WTC11 (cell line): ENCODE data around the gene MAP6. TPM values are rescaled to one million over a fixed set of nuclear protein-coding genes. Genes with fewer than 3 reads are reported as not detected.

Experiments used
- ATAC-seq: fragments of 200-7000 bp; cut with Tn5 transposase; 2 replicates; pipeline ENCODE4 v1.10.0; 2021; ENCODE audit warnings: mild to moderate bottlenecking, moderate library complexity
- CTCF ChIA-PET: fragments of 300-600 bp; sonication (Branson Sonifier 250); formaldehyde crosslinking; loops from one replicate; lab custom pipeline; 2021; ENCODE audit warnings: antibody characterized with exemption; lab: Charles Lee
- POLR2A ChIA-PET: fragments of 350-600 bp; sonication (Branson Sonifier 250); formaldehyde crosslinking; loops from one replicate; lab custom pipeline; 2021; ENCODE audit warnings: antibody characterized with exemption; lab: Charles Lee
- DNase-seq: peaks from one replicate; pipeline ENCODE4 v3.0.0; 2021; ENCODE audit warnings: low spot score
- H3K27ac Mint-ChIP-seq: 2 replicates; pipeline ENCODE4 v1.8.0; 2021; ENCODE audit warnings: mixed read lengths
- H3K27me3 Mint-ChIP-seq: 2 replicates; pipeline ENCODE4 v1.8.0; 2021; ENCODE audit warnings: low read depth, mild to moderate bottlenecking, moderate library complexity, mixed read lengths
- H3K36me3 Mint-ChIP-seq: 2 replicates; pipeline ENCODE4 v1.8.0; 2021; ENCODE audit warnings: mixed read lengths
- H3K4me1 Mint-ChIP-seq: 2 replicates; pipeline ENCODE4 v1.8.0; 2022; ENCODE audit warnings: mixed read lengths
- H3K4me3 Mint-ChIP-seq: 2 replicates; pipeline ENCODE4 v1.8.0; 2021; ENCODE audit warnings: mild to moderate bottlenecking, moderate library complexity, mixed read lengths
- H3K9me3 Mint-ChIP-seq: 2 replicates; pipeline ENCODE4 v1.8.0; 2021; ENCODE audit warnings: mixed read lengths
- AFF4 ChIP-seq: sonication (generic); formaldehyde crosslinking; IDR thresholded peaks from 2 replicates; pipeline ENCODE4 v1.8.1; 2023; ENCODE audit warnings: mild to moderate bottlenecking, missing genetic modification reagents, borderline replicate concordance
- ATF2 ChIP-seq: sonication (generic); formaldehyde crosslinking; IDR thresholded peaks from 2 replicates; pipeline ENCODE4 v1.8.1; 2022; ENCODE audit warnings: low read depth, missing genetic modification reagents, borderline replicate concordance
- CTCF ChIP-seq: fragments of 200-600 bp; IDR thresholded peaks from 2 replicates; pipeline ENCODE4 v1.8.0; 2022; ENCODE audit warnings: antibody characterized with exemption
- ELF4 ChIP-seq: sonication (generic); formaldehyde crosslinking; IDR thresholded peaks from 2 replicates; pipeline ENCODE4 v1.8.1; 2022; ENCODE audit warnings: low read depth, mild to moderate bottlenecking, moderate library complexity, missing genetic modification reagents
- ETV6 ChIP-seq: sonication (generic); formaldehyde crosslinking; IDR thresholded peaks from 2 replicates; pipeline ENCODE4 v1.8.1; 2022; ENCODE audit warnings: mild to moderate bottlenecking, missing genetic modification reagents
- FOXJ3 ChIP-seq: sonication (generic); formaldehyde crosslinking; IDR thresholded peaks from 2 replicates; pipeline ENCODE4 v1.9.0; 2021; ENCODE audit warnings: missing genetic modification reagents, mild to moderate bottlenecking, borderline replicate concordance
- GTF2I ChIP-seq: fragments of 250-450 bp; sonication (Bioruptor Pico); conservative IDR thresholded peaks from 2 replicates; pipeline ENCODE4 v1.4.0; 2021; ENCODE audit warnings: mild to moderate bottlenecking
- IRF1 ChIP-seq: sonication (generic); formaldehyde crosslinking; IDR thresholded peaks from 2 replicates; pipeline ENCODE4 v1.8.0; 2023; ENCODE audit warnings: missing genetic modification reagents
- IRF2 ChIP-seq: sonication (generic); formaldehyde crosslinking; IDR thresholded peaks from 2 replicates; pipeline ENCODE4 v1.8.0; 2022; ENCODE audit warnings: low read depth, missing genetic modification reagents, borderline replicate concordance
- KAT7 ChIP-seq: sonication (generic); formaldehyde crosslinking; IDR thresholded peaks from 2 replicates; pipeline ENCODE4 v1.8.1; 2023; ENCODE audit warnings: missing genetic modification reagents, mild to moderate bottlenecking, borderline replicate concordance
- MAX ChIP-seq: sonication (generic); formaldehyde crosslinking; IDR thresholded peaks from 2 replicates; pipeline ENCODE4 v1.8.0; 2022; ENCODE audit warnings: mild to moderate bottlenecking, missing genetic modification reagents
- MYBL2 ChIP-seq: sonication (generic); formaldehyde crosslinking; IDR thresholded peaks from 2 replicates; pipeline ENCODE4 v1.8.1; 2023; ENCODE audit warnings: mild to moderate bottlenecking, moderate library complexity, missing genetic modification reagents
- NFE2L1 ChIP-seq: sonication (generic); formaldehyde crosslinking; IDR thresholded peaks from 2 replicates; pipeline ENCODE4 v1.8.1; 2023; ENCODE audit warnings: missing genetic modification reagents
- NR1H2 ChIP-seq: sonication (generic); formaldehyde crosslinking; IDR thresholded peaks from 2 replicates; pipeline ENCODE4 v1.9.0; 2021; ENCODE audit warnings: mild to moderate bottlenecking, moderate library complexity, missing genetic modification reagents
- NR2C2 ChIP-seq: sonication (generic); formaldehyde crosslinking; IDR thresholded peaks from 2 replicates; pipeline ENCODE4 v1.8.0; 2022; ENCODE audit warnings: mild to moderate bottlenecking, missing genetic modification reagents
- OVOL2 ChIP-seq: fragments of 250-450 bp; sonication (Bioruptor Pico); IDR thresholded peaks from 2 replicates; pipeline ENCODE4 v1.9.0; 2021; ENCODE audit warnings: mild to moderate bottlenecking, borderline replicate concordance
- PRRX2 ChIP-seq: fragments of 250-450 bp; sonication (Bioruptor Pico); IDR thresholded peaks from 2 replicates; pipeline ENCODE4 v1.8.0; 2021; ENCODE audit warnings: mild to moderate bottlenecking
- TEAD1 ChIP-seq: sonication (generic); formaldehyde crosslinking; IDR thresholded peaks from 2 replicates; pipeline ENCODE4 v1.8.0; 2022; ENCODE audit warnings: mild to moderate bottlenecking, missing genetic modification reagents
- ZBTB43 ChIP-seq: sonication (generic); formaldehyde crosslinking; IDR thresholded peaks from 2 replicates; pipeline ENCODE4 v1.8.1; 2023; ENCODE audit warnings: mild to moderate bottlenecking, missing genetic modification reagents
- ZMAT4 ChIP-seq: fragments of 250-450 bp; sonication (Bioruptor Pico); IDR thresholded peaks from 2 replicates; pipeline ENCODE4 v1.9.0; 2021; ENCODE audit warnings: mild to moderate bottlenecking
- ZNF263 ChIP-seq: sonication (generic); formaldehyde crosslinking; IDR thresholded peaks from 2 replicates; pipeline ENCODE4 v1.8.1; 2022; ENCODE audit warnings: low read depth, mild to moderate bottlenecking, moderate library complexity, missing genetic modification reagents
- ZNF425 ChIP-seq: fragments of 250-450 bp; sonication (Bioruptor Pico); conservative IDR thresholded peaks from 2 replicates; pipeline ENCODE4 v1.9.0; 2021; ENCODE audit warnings: mild to moderate bottlenecking
- ZSCAN18 ChIP-seq: fragments of 250-450 bp; sonication (Bioruptor Pico); IDR thresholded peaks from 2 replicates; pipeline ENCODE4 v2.1.2; 2022; ENCODE audit warnings: mild to moderate bottlenecking, moderate library complexity
- total RNA-seq: library from RNA; stranded (reverse); gene quantifications from 3 replicates; pipeline ENCODE4 v1.2.3, GENCODE V29; 2021

MAP6 gene
- total RNA-seq, 1 experiment from 2014 or later, result 0.90 TPM

- TF ChIP-seq AFF4 (CRISPR knock-in tag), result no peak
- no peak for TF ChIP-seq ZSCAN18 (CRISPR knock-in tag)
- TF ChIP-seq KAT7 (CRISPR knock-in tag), result no peak
- no peak for TF ChIP-seq NFE2L1
- TF ChIP-seq FOXJ3, result no peak
- no peak for TF ChIP-seq ZMAT4
- no peak for TF ChIP-seq NR1H2 (CRISPR knock-in tag)
- TF ChIP-seq MAX (CRISPR knock-in tag), result peak; percentile 50; the same call in 1 of the 2 replicates
- TF ChIP-seq OVOL2 (CRISPR knock-in tag), result no peak
- 0 out of 2 replicates have a peak, but pooled peaks have one; percentile 22 for TF ChIP-seq TEAD1 (CRISPR knock-in tag)
- no peak for TF ChIP-seq PRRX2
- TF ChIP-seq ZBTB43, result no peak
- TF ChIP-seq IRF2 (CRISPR knock-in tag), result no peak
- no peak for TF ChIP-seq ZNF263 (CRISPR knock-in tag)
- TF ChIP-seq ATF2, result no peak
- no peak for TF ChIP-seq NR2C2 (CRISPR knock-in tag)
- TF ChIP-seq ETV6, result peak; percentile 70; the same call in 1 of the 2 replicates
Observed at GRCh38 chr11:75706260-75706729, 37.5 kb upstream of the MAP6 start (continued).

- ATAC-seq, result no peak
- Mint-ChIP-seq H3K27me3 (peaks cover 19% of the 10 kb centered on the region), H3K36me3 (peaks cover 6% of the 10 kb centered on the region), H3K27ac (no peak overlapping the region), H3K4me1 (no peaks in the 10 kb centered on the region), H3K4me3 (no peak overlapping the region), H3K9me3 (peaks cover 23% of the 10 kb centered on the region)
- ChIA-PET POLR2A (no interaction called here), CTCF (interaction anchor here (0.6 to 1.6 kb wide), 59 partner anchors 8 to 504 kb away, joined by 3 to 31 read pairs (median 4); partner anchors contain the start of genes DGAT2, MAP6, MOGAT2 and UVRAG)
- DNase-seq, result no peak
- TF ChIP-seq GTF2I (CRISPR knock-in tag) (no peak), ELF4 (CRISPR knock-in tag) (no peak), CTCF (no peak), FOXJ3 (no peak), ZNF425 (no peak), IRF1 (CRISPR knock-in tag) (no peak), IRF2 (CRISPR knock-in tag) (no peak), MYBL2 (no peak)
Observed at GRCh38 chr11:75705541-75705940, 36.7 kb upstream of the MAP6 start.
